ENCODE data around the gene BBS9. TPM values are rescaled to one million over a fixed set of nuclear protein-coding genes. Genes with fewer than 3 reads are reported as not detected.
"Not testable (repeated sequence)": the region's sequence is repeated elsewhere in the genome, so short reads cannot be mapped to it uniquely, and the experiment has no call there.

BBS9 gene
- total RNA-seq, 1 experiment from 2014 or later = 9.4 TPM

- Mint-ChIP-seq H3K4me1 (ENCODE audit: low read depth, unreplicated experiment) (no peaks in the 10 kb centered on the region), H3K27ac (ENCODE audit: unreplicated experiment) (no peak overlapping the region), H3K9me3 (ENCODE audit: low read depth, unreplicated experiment) (no peaks in the 10 kb centered on the region), H3K27me3 (ENCODE audit: unreplicated experiment) (no peaks in the 10 kb centered on the region), H3K36me3 (ENCODE audit: insufficient read depth, unreplicated experiment) (no peaks in the 10 kb centered on the region), H3K4me3 (ENCODE audit: low read depth, unreplicated experiment) (no peak overlapping the region)
- CTCF ChIA-PET = interaction anchor here (1.2 kb wide), 1 partner anchor 14 kb away, joined by 3 read pairs; no protein-coding TSS in a partner anchor
- intact Hi-C loops (cut with micrococcal nuclease; ENCODE audit: unreplicated experiment) = no loop called here
- no peak for TF ChIP-seq CTCF (IDR thresholded peaks at IDR 0.05; ENCODE audit: unreplicated experiment)
- no TSS peak for BruUV-seq (replicated peaks)
- no peak for DNase-seq
Observed at GRCh38 chr7:33089142-33089541, 40.2 kb upstream of the BBS9 start.

GRCh38 chr7:33091111-33091531, 38.2 kb upstream of the BBS9 start:
- no peak for TF ChIP-seq CTCF (IDR thresholded peaks at IDR 0.05; ENCODE audit: unreplicated experiment)
- Mint-ChIP-seq H3K27ac (ENCODE audit: unreplicated experiment) (no peak overlapping the region), H3K27me3 (ENCODE audit: unreplicated experiment) (no peaks in the 10 kb centered on the region), H3K36me3 (ENCODE audit: insufficient read depth, unreplicated experiment) (peaks cover 8% of the 10 kb centered on the region), H3K4me3 (ENCODE audit: low read depth, unreplicated experiment) (no peak overlapping the region), H3K9me3 (ENCODE audit: low read depth, unreplicated experiment) (no peaks in the 10 kb centered on the region), H3K4me1 (ENCODE audit: low read depth, unreplicated experiment) (no peaks in the 10 kb centered on the region)
- intact Hi-C loops (cut with micrococcal nuclease; ENCODE audit: unreplicated experiment) = no loop called here
- DNase-seq = no peak
- CTCF ChIA-PET = interaction anchor here (0.6 kb wide), 1 partner anchor 648 kb away, joined by 9 read pairs; no protein-coding TSS in a partner anchor
- TSS peak; percentile 9 for BruUV-seq (replicated peaks)

- no peaks in the 10 kb centered on the region for H3K9me3 Mint-ChIP-seq (ENCODE audit: low read depth, unreplicated experiment)
- TF ChIP-seq CTCF (IDR thresholded peaks at IDR 0.05; ENCODE audit: unreplicated experiment) = no peak
- DNase-seq = peak; percentile 22
- no TSS peak for BruUV-seq (replicated peaks)
- no peak overlapping the region for H3K4me3 Mint-ChIP-seq (ENCODE audit: low read depth, unreplicated experiment)
- CTCF ChIA-PET = no interaction called here
- no peaks in the 10 kb centered on the region for H3K27me3 Mint-ChIP-seq (ENCODE audit: unreplicated experiment)
- intact Hi-C loops (cut with micrococcal nuclease; ENCODE audit: unreplicated experiment) = no loop called here
- peaks cover 13% of the 10 kb centered on the region for H3K36me3 Mint-ChIP-seq (ENCODE audit: insufficient read depth, unreplicated experiment)
- H3K4me1 Mint-ChIP-seq (ENCODE audit: low read depth, unreplicated experiment) = no peaks in the 10 kb centered on the region
- no peak overlapping the region for H3K27ac Mint-ChIP-seq (ENCODE audit: unreplicated experiment)
Observed at GRCh38 chr7:33091641-33092191, 37.6 kb upstream of the BBS9 start.

- intact Hi-C loops (cut with micrococcal nuclease; ENCODE audit: unreplicated experiment) = no loop called here
- Mint-ChIP-seq H3K27ac (ENCODE audit: unreplicated experiment) (no peak overlapping the region), H3K27me3 (ENCODE audit: unreplicated experiment) (no peaks in the 10 kb centered on the region), H3K36me3 (ENCODE audit: insufficient read depth, unreplicated experiment) (peaks cover 28% of the 10 kb centered on the region), H3K4me1 (ENCODE audit: low read depth, unreplicated experiment) (no peaks in the 10 kb centered on the region), H3K9me3 (ENCODE audit: low read depth, unreplicated experiment) (no peaks in the 10 kb centered on the region), H3K4me3 (ENCODE audit: low read depth, unreplicated experiment) (no peak overlapping the region)
- CTCF ChIA-PET = no interaction called here
- no peak for TF ChIP-seq CTCF (IDR thresholded peaks at IDR 0.05; ENCODE audit: unreplicated experiment)
- no peak for DNase-seq
- no TSS peak for BruUV-seq (replicated peaks)
Observed at GRCh38 chr7:33093266-33093665, 36.1 kb upstream of the BBS9 start.

- CTCF ChIA-PET; H3K27ac Mint-ChIP-seq (ENCODE audit: unreplicated experiment); intact Hi-C loops (cut with micrococcal nuclease; ENCODE audit: unreplicated experiment); H3K27me3 Mint-ChIP-seq (ENCODE audit: unreplicated experiment); DNase-seq; H3K9me3 Mint-ChIP-seq (ENCODE audit: low read depth, unreplicated experiment); H3K4me1 Mint-ChIP-seq (ENCODE audit: low read depth, unreplicated experiment); H3K4me3 Mint-ChIP-seq (ENCODE audit: low read depth, unreplicated experiment): not testable (repeated sequence)
- H3K36me3 Mint-ChIP-seq (ENCODE audit: insufficient read depth, unreplicated experiment) = peaks cover 40% of the 10 kb centered on the region
- TSS peak; percentile 62 for BruUV-seq (replicated peaks)
Observed at GRCh38 chr7:33094745-33095275, 34.6 kb upstream of the BBS9 start.

Measured in Calu3 (cell line).